Lung (tissue), 12 donors: Measurements from ENCODE around the gene ALOX12B. TPM values are rescaled to one million over a fixed set of nuclear protein-coding genes. Genes with fewer than 3 reads are reported as not detected.

Experiments
- ATAC-seq: fragments of 200-7000 bp; cut with Tn5 transposase; one replicate; pipeline ENCODE4 v1.9.1; 2020; ENCODE audit warnings: moderate number of reproducible peaks; ENCODE audit not compliant: insufficient read depth, low FRiP score
- DNase-seq, 3 donors: peaks; one replicate each; pipeline ENCODE4 v3.0.0-alpha.2; 2013 to 2017
- H3K27ac ChIP-seq, 2 donors: one replicate each; pipeline ENCODE4 v1.5.1; 2013; ENCODE audit warnings: mild to moderate bottlenecking in 2 of 2, moderate library complexity in 2 of 2, control low read depth in 1 of 2, inconsistent platforms in 1 of 2, low read depth in 1 of 2, low read length in 1 of 2
- H3K27me3 ChIP-seq, 3 donors: one replicate each; pipeline ENCODE4 v1.5.1; 2013; ENCODE audit warnings: low read length in 2 of 3; ENCODE audit not compliant: control insufficient read depth in 3 of 3, insufficient read depth in 3 of 3
- H3K36me3 ChIP-seq, 4 donors: one replicate each; pipeline ENCODE4 v1.5.1; 2013; ENCODE audit warnings: low read length in 4 of 4, mild to moderate bottlenecking in 1 of 4, moderate library complexity in 1 of 4; ENCODE audit not compliant: control insufficient read depth in 4 of 4, insufficient read depth in 4 of 4
- H3K4me1 ChIP-seq, 5 donors: one replicate each; pipeline ENCODE4 v1.5.1; 2013; ENCODE audit warnings: low read length in 5 of 5, mild to moderate bottlenecking in 2 of 5, moderate library complexity in 1 of 5; ENCODE audit not compliant: control insufficient read depth in 5 of 5, insufficient read depth in 5 of 5
- H3K4me3 ChIP-seq: one replicate; pipeline ENCODE4 v1.5.1; 2013; ENCODE audit warnings: mild to moderate bottlenecking, control low read depth, moderate library complexity
- H3K9ac ChIP-seq, 2 donors: one replicate each; pipeline ENCODE4 v1.5.1; 2013; ENCODE audit warnings: low read length in 2 of 2, control low read depth in 1 of 2; ENCODE audit not compliant: insufficient read depth in 1 of 2
- H3K9me3 ChIP-seq, 4 donors: one replicate each; pipeline ENCODE4 v1.5.1; 2013; ENCODE audit warnings: low read length in 3 of 4, mild to moderate bottlenecking in 1 of 4, moderate library complexity in 1 of 4; ENCODE audit not compliant: control insufficient read depth in 4 of 4, insufficient read depth in 3 of 4
- CTCF ChIP-seq: IDR thresholded peaks from 2 replicates; pipeline ENCODE4 v1.5.1; 2012; ENCODE audit warnings: mild to moderate bottlenecking; ENCODE audit errors: control extremely low read depth, extremely low read depth
- WGBS, 2 donors: extraction: QIAGEN DNeasy Blood & Tissue Kit; methylation state at CpG; one replicate each; pipeline ENCODE4 v1.1.7; 2013; 5-methylcytosine and 5-hydroxymethylcytosine counted together
- polyA plus RNA-seq, 2 donors: library from polyadenylated mRNA; stranded (reverse); fragments of 200-250 nt; gene quantifications; one replicate each; pipeline ENCODE4 v1.2.1, GENCODE V29; 2013
- total RNA-seq, 2 donors: library from RNA; depleted of rRNA in 1 of 2; stranded (reverse); fragments of >200 nt in 1 of 2; gene quantifications; one replicate each; pipeline ENCODE4 v1.2.1, GENCODE V29; 2014 to 2021
- donor health status: control.
- donor health status: control.
- donor health status: Bipolar disorder and iron deficiency.
- donor health status: healthy.
- donor health status: DM: yes; HTN: yes; CAD: no.

Gene ALOX12B
- total and polyA plus RNA-seq, 4 donors: 0.06 to 0.48 (median 0.46) TPM; not detected in 1

DNA sequence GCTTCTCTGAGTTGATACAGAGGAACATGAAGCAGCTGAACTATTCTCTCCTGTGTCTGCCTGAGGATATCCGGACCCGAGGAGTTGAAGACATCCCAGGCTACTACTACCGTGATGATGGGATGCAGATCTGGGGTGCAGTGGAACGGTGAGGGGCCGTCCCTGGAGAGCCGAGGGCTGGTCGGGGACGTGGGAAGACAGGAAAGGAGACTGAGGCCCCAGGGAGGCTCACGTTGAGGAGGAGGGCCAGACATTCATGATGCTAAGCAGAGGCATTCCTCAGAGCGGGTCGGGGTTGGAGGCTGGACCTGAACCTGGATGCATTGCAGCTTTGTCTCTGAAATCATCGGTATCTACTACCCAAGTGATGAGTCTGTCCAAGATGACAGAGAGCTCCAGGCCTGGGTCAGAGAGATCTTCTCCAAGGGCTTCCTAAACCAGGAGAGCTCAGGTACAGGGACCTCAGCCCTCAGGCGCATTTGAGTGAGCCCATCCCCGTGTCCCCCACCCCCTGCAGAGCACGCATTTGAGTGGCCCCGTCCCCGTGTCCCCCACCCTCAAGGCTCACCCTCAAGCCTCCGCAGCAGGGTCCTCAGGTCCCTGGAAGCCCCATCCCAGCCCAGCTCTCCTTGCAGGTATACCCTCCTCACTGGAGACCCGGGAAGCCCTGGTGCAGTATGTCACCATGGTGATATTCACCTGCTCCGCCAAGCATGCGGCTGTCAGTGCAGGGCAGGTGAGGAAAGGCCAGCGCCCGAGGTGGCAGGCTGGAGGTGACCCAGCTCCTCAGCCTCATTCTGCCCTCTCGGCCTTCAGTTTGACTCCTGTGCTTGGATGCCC is 40.4 kb downstream of the ALOX12B start:
- H3K4me3 ChIP-seq: no peak overlapping the region
- ATAC-seq (no peak), DNase-seq (no peak)
- H3K9ac ChIP-seq: no peak overlapping the region
- H3K36me3 ChIP-seq: no peaks in the 10 kb centered on the region
- no peaks in the 10 kb centered on the region for H3K27me3 ChIP-seq
- no peak overlapping the region for H3K27ac ChIP-seq
- WGBS, 2 donors: 84 to 89% methylated on average over 24 of the region's 24 CpGs
- TF ChIP-seq CTCF: no peak
- no peaks in the 10 kb centered on the region for H3K9me3 ChIP-seq
- no peaks in the 10 kb centered on the region for H3K4me1 ChIP-seq

GRCh38 chr17:8046306-8046928 is 41.1 kb downstream of the ALOX12B start:
- Histone ChIP-seq H3K27me3 (no peaks in the 10 kb centered on the region), H3K9me3 (no peaks in the 10 kb centered on the region), H3K36me3 (no peaks in the 10 kb centered on the region), H3K27ac (no peak overlapping the region), H3K4me1 (no peaks in the 10 kb centered on the region), H3K9ac (no peak overlapping the region), H3K4me3 (no peak overlapping the region)
- WGBS, 2 donors: 91 to 95% methylated on average over 11 of the region's 11 CpGs
- ATAC-seq: no peak
- no peak for TF ChIP-seq CTCF
- no peak for DNase-seq

GRCh38 chr17:8044819-8045810 is 42.4 kb downstream of the ALOX12B start:
- DNase-seq (no peak), ATAC-seq (no peak)
- Histone ChIP-seq H3K4me3 (no peak overlapping the region), H3K27me3 (no peaks in the 10 kb centered on the region), H3K9ac (no peak overlapping the region), H3K36me3 (no peaks in the 10 kb centered on the region), H3K9me3 (peaks cover 0 to under 1% (median 0%) of the 10 kb centered on the region in 4 donors), H3K4me1 (peaks cover 0 to 8% (median 0%) of the 10 kb centered on the region in 5 donors), H3K27ac (no peak overlapping the region)
- WGBS, 2 donors: 85 to 96% methylated on average over 22 to 24 of the region's 24 CpGs
- TF ChIP-seq CTCF: no peak
